SU-DHL-6 (cell line): ENCODE data around the gene MAT2A.

Source experiments
- H2AFZ ChIP-seq: fragments of 200-600 bp; sonication (generic); 2 replicates; pipeline ENCODE4 v1.6.1; 2014; ENCODE audit warnings: low read depth, mild to moderate bottlenecking, moderate library complexity, mixed read lengths, antibody characterized with exemption, low read length; ENCODE audit not compliant: severe bottlenecking
- H3F3A ChIP-seq: fragments of 200-600 bp; shearing (Covaris generic); 2 replicates; pipeline ENCODE4 v1.6.0; 2016; ENCODE audit warnings: antibody characterized with exemption, mild to moderate bottlenecking; ENCODE audit not compliant: insufficient read depth
- H3K27ac ChIP-seq: fragments of 200-600 bp; sonication (generic); 2 replicates; pipeline ENCODE4 v1.5.1; 2016; ENCODE audit warnings: low read depth, mild to moderate bottlenecking, low read length, moderate library complexity, mixed read lengths
- H3K27me3 ChIP-seq: fragments of 200-600 bp; sonication (generic), shearing (Covaris generic); 2 replicates; pipeline ENCODE4 v1.6.0; 2014; ENCODE audit warnings: mild to moderate bottlenecking, low read length
- H3K36me3 ChIP-seq: fragments of 200-600 bp; sonication (generic); 2 replicates; pipeline ENCODE4 v1.6.1; 2014; ENCODE audit warnings: mild to moderate bottlenecking, low read length, mixed read lengths
- H3K4me2 ChIP-seq: fragments of 300-600, 200-600 bp; shearing (Covaris generic), sonication (generic); 2 replicates; pipeline ENCODE4 v1.6.0; 2014; ENCODE audit warnings: low read length, low read depth, mild to moderate bottlenecking; ENCODE audit not compliant: poor library complexity, severe bottlenecking
- H3K4me3 ChIP-seq: fragments of 200-600 bp; sonication (generic); 2 replicates; pipeline ENCODE4 v1.5.1; 2014; ENCODE audit warnings: antibody characterized with exemption, low read length, mild to moderate bottlenecking, mixed read lengths; ENCODE audit not compliant: insufficient read depth, poor library complexity, severe bottlenecking
- H3K79me2 ChIP-seq: fragments of 200-600 bp; sonication (generic); 2 replicates; pipeline ENCODE4 v1.6.1; 2014; ENCODE audit warnings: mild to moderate bottlenecking, low read length, moderate library complexity; ENCODE audit not compliant: insufficient read depth
- H3K9ac ChIP-seq: fragments of 200-600 bp; sonication (generic); 2 replicates; pipeline ENCODE4 v1.7.0; 2014; ENCODE audit warnings: mild to moderate bottlenecking, low read length
- H3K9me2 ChIP-seq: fragments of 200-600 bp; sonication (generic); replicated peaks from 2 replicates; pipeline ENCODE4 v1.6.1; 2014; ENCODE audit warnings: low read length; ENCODE audit not compliant: insufficient read depth
- H3K9me3 ChIP-seq: fragments of 200-600 bp; sonication (generic); 2 replicates; pipeline ENCODE4 v1.6.1; 2014; ENCODE audit warnings: low read length, mixed read lengths; ENCODE audit not compliant: insufficient read depth
- H4K20me1 ChIP-seq: fragments of 200-600 bp; sonication (generic); 2 replicates; pipeline ENCODE4 v1.6.1; 2014; ENCODE audit warnings: low read depth, mild to moderate bottlenecking, antibody characterized with exemption, low read length, moderate library complexity, mixed read lengths
- EZH2phosphoT487 ChIP-seq: fragments of 200-600 bp; sonication (generic), shearing (Covaris generic); conservative IDR thresholded peaks from 2 replicates; pipeline ENCODE4 v1.6.1; 2018; ENCODE audit warnings: mild to moderate bottlenecking, antibody characterized with exemption, low read length, moderate library complexity, mixed read lengths
- TF ChIP-seq, protein P1 (sequence below): fragments of 200-600 bp; sonication (generic); IDR thresholded peaks from one replicate; pipeline ENCODE4 v1.5.1; 2017; ENCODE audit warnings: antibody characterized with exemption, mild to moderate bottlenecking, low read length, moderate library complexity; ENCODE audit not compliant: insufficient read depth, poor library complexity, severe bottlenecking

The MAT2A gene

DNA sequence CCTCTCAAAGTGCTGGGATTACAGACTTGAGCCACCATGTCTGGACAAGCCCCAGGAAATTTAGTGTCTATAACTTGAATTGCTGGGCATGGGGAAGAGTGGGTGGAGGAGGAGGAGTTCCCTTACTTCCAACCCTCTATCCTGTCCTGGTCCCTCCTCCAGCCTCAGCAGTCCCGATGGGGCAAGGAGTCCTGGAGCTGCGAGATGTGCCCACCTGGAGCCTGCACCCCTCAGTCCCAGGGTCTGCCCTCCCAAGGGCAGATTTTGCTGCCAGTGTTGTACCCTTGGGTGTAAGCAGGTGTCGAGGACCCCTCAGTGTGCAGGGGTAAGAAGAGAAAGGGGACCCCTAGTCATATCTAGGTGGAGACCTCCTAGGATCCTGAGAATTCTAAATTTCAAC is 41.2 kb downstream of the MAT2A start:
- no peak for TF ChIP-seq EZH2phosphoT487
- TF ChIP-seq, protein P1, sequence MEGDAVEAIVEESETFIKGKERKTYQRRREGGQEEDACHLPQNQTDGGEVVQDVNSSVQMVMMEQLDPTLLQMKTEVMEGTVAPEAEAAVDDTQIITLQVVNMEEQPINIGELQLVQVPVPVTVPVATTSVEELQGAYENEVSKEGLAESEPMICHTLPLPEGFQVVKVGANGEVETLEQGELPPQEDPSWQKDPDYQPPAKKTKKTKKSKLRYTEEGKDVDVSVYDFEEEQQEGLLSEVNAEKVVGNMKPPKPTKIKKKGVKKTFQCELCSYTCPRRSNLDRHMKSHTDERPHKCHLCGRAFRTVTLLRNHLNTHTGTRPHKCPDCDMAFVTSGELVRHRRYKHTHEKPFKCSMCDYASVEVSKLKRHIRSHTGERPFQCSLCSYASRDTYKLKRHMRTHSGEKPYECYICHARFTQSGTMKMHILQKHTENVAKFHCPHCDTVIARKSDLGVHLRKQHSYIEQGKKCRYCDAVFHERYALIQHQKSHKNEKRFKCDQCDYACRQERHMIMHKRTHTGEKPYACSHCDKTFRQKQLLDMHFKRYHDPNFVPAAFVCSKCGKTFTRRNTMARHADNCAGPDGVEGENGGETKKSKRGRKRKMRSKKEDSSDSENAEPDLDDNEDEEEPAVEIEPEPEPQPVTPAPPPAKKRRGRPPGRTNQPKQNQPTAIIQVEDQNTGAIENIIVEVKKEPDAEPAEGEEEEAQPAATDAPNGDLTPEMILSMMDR, result no peak
- no peaks in the 10 kb centered on the region; the same call in 1 of the 2 replicates for H3F3A ChIP-seq
- H3K4me2 ChIP-seq, result no peak overlapping the region
- H3K9me2 ChIP-seq, result no peaks in the 10 kb centered on the region
- no peak overlapping the region for H3K4me3 ChIP-seq
- no peaks in the 10 kb centered on the region for H4K20me1 ChIP-seq
- H3K9me3 ChIP-seq, result no peaks in the 10 kb centered on the region
- H3K27ac ChIP-seq, result no peak overlapping the region
- no peak overlapping the region for H2AFZ ChIP-seq
- no peak overlapping the region for H3K9ac ChIP-seq
- no peaks in the 10 kb centered on the region for H3K36me3 ChIP-seq
- H3K79me2 ChIP-seq, result peaks cover 18% of the 10 kb centered on the region
- no peaks in the 10 kb centered on the region for H3K27me3 ChIP-seq

DNA sequence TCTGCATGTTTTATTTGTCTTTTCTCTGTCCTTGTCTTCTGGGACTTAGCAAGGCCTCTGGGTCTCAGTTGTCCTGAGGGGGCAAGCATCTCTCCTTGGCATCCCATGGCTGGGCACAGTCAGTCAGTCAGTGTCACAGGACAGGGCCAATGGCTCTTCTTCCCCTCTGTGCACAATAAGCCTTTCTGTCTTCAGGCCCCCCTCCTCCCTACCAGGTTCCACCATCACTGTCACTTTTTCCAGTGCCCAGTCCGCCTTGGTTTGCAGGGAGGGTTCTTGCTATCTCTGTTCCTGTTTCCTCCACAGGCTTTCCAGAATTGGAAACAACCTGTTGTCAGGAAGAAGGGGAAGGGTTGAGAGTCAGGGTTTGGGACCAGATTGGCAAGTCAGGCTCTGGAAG is 43.5 kb downstream of the MAT2A start:
- Histone ChIP-seq H4K20me1 (no peaks in the 10 kb centered on the region), H3F3A (no peaks in the 10 kb centered on the region), H3K27ac (no peak overlapping the region), H3K4me3 (no peak overlapping the region), H3K9me2 (no peaks in the 10 kb centered on the region), H2AFZ (no peak overlapping the region), H3K79me2 (peaks cover 18% of the 10 kb centered on the region), H3K27me3 (no peaks in the 10 kb centered on the region), H3K36me3 (no peaks in the 10 kb centered on the region), H3K9ac (no peak overlapping the region), H3K4me2 (no peak overlapping the region), H3K9me3 (no peaks in the 10 kb centered on the region)
- TF ChIP-seq, protein P1, result no peak
- no peak for TF ChIP-seq EZH2phosphoT487

DNA sequence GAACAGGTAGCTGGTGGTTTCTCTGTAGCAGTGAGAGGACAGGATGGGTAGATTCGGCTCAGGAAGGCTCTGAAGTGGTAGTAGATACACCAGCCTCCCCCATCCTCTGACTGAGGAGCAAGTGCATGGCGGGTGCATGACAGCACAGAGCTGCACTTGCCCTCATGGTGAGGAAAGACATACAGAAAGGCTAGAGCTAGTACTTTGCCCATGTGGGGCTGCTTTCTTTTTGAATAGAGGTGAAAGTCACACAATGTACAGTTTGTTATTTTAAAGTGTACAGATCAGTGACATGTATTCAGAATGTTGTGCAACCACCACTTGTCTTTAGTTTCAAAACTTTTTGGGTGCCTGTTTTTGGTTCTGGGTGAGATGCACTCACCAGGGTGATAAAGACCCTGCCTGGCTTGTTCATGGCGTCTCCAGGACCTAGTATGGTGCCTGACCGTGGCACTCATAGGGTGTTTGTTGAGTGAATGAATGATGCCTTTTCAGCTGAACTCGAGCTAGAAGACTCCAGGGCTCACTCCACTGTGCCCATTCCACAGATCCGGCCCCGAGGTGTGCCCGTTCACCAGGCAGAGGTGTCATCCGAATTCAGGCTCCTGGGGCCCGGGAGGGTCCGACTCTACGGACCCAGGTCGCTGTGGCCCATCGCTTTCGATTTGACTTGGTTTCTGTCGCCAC is 44.8 kb downstream of the MAT2A start:
- Histone ChIP-seq H3F3A (no peaks in the 10 kb centered on the region), H3K9me3 (no peaks in the 10 kb centered on the region), H3K27ac (no peak overlapping the region), H3K4me2 (no peak overlapping the region), H3K79me2 (peaks cover 6% of the 10 kb centered on the region), H3K4me3 (no peak overlapping the region), H3K9me2 (no peaks in the 10 kb centered on the region), H3K27me3 (no peaks in the 10 kb centered on the region), H4K20me1 (no peaks in the 10 kb centered on the region), H3K9ac (no peak overlapping the region), H2AFZ (no peak overlapping the region), H3K36me3 (no peaks in the 10 kb centered on the region)
- TF ChIP-seq EZH2phosphoT487, result no peak
- TF ChIP-seq, protein P1, result no peak
